ENCODE data around the gene SLC35F4.

Gene SLC35F4

GRCh38 chr14:57749267-57749666 is 116.6 kb downstream of the SLC35F4 start:
- ChIA-PET POLR2A (no interaction called here), CTCF (no interaction called here)
- TF ChIP-seq CTCF (IDR thresholded peaks at IDR 0.05; ENCODE audit: insufficient read depth, low read length, missing control alignments), result no peak
- no peak for DNase-seq (ENCODE audit: low read depth, low spot score)
- H3K4me3 ChIP-seq (ENCODE audit: low read depth, low read length), result no peak overlapping the region

GRCh38 chr14:57748279-57748678 is 117.6 kb downstream of the SLC35F4 start:
- CTCF ChIA-PET, result no interaction called here
- POLR2A ChIA-PET, result no interaction called here
- no peak for DNase-seq (ENCODE audit: low read depth, low spot score)
- no peak for TF ChIP-seq CTCF (IDR thresholded peaks at IDR 0.05; ENCODE audit: insufficient read depth, low read length, missing control alignments)
- H3K4me3 ChIP-seq (ENCODE audit: low read depth, low read length), result no peak overlapping the region

GRCh38 chr14:57747036-57747435 is 118.9 kb downstream of the SLC35F4 start:
- no peak for DNase-seq (ENCODE audit: low read depth, low spot score)
- no peak overlapping the region for H3K4me3 ChIP-seq (ENCODE audit: low read depth, low read length)
- ChIA-PET POLR2A (no interaction called here), CTCF (no interaction called here)
- no peak for TF ChIP-seq CTCF (IDR thresholded peaks at IDR 0.05; ENCODE audit: insufficient read depth, low read length, missing control alignments)

- ChIA-PET CTCF (no interaction called here), POLR2A (no interaction called here)
- H3K4me3 ChIP-seq (ENCODE audit: low read depth, low read length), result no peak overlapping the region
- TF ChIP-seq CTCF (IDR thresholded peaks at IDR 0.05; ENCODE audit: insufficient read depth, low read length, missing control alignments), result no peak
- DNase-seq (ENCODE audit: low read depth, low spot score), result no peak
Measured at GRCh38 chr14:57746563-57746962, 119.3 kb downstream of the SLC35F4 start.

GRCh38 chr14:57739516-57739915 is 126.4 kb downstream of the SLC35F4 start:
- no peak for TF ChIP-seq CTCF (IDR thresholded peaks at IDR 0.05; ENCODE audit: insufficient read depth, low read length, missing control alignments)
- DNase-seq (ENCODE audit: low read depth, low spot score), result no peak
- ChIA-PET CTCF (no interaction called here), POLR2A (no interaction called here)
- H3K4me3 ChIP-seq (ENCODE audit: low read depth, low read length), result no peak overlapping the region

GRCh38 chr14:57737598-57737997 is 128.3 kb downstream of the SLC35F4 start:
- H3K4me3 ChIP-seq (ENCODE audit: low read depth, low read length), result no peak overlapping the region
- TF ChIP-seq CTCF (IDR thresholded peaks at IDR 0.05; ENCODE audit: insufficient read depth, low read length, missing control alignments), result no peak
- DNase-seq (ENCODE audit: low read depth, low spot score), result no peak
- ChIA-PET POLR2A (no interaction called here), CTCF (no interaction called here)

Data from AG04449 (cell line).